ENCODE results near the gene PALMD.

DNA sequence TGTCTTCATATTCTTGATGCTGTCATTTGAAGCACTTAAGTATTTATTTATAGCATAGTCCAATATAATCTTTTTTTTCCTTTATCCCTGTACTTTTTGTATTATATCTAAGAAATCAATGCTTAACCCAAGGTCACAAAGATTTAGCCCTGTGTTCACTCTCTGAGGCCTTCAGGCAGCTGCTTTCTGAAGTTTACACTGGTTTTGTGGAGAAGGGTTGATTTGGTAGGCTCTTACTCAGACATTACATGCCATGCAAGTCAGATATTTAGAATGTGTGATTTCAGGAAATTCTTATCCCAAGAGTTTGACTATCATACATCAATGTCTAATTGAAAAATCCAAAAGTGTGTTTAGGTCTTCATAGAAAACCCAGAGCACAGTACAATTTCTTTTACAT lies 56.3 kb downstream of the PALMD start:
- TF ChIP-seq POLR2AphosphoS5 (IDR thresholded peaks at IDR 0.05), result no peak
- no peak for TF ChIP-seq CTCF (IDR thresholded peaks at IDR 0.05)
